Heart right ventricle (tissue), 16 donors: ENCODE data around the gene TMPRSS11D. TPM values are rescaled to one million over a fixed set of nuclear protein-coding genes. Genes with fewer than 3 reads are reported as not detected.

Experiments
- ATAC-seq, 8 donors: fragments of 200-7000 bp; cut with Tn5 transposase; one replicate each; pipeline ENCODE4 v1.9.1; 2020; ENCODE audit warnings: mild to moderate bottlenecking in 8 of 8, moderate library complexity in 8 of 8, moderate number of reproducible peaks in 1 of 8
- DNase-seq, 2 donors: peaks; one replicate each; pipeline ENCODE4 v3.0.0-alpha.2; 2020
- H3K27ac ChIP-seq, 10 donors: fragments of 200-600 bp; sonication (generic) in 2 of 10; one replicate each; pipeline versions ENCODE4 v1.5.0 to v1.8.0; 2020 to 2022; ENCODE audit warnings: mild to moderate bottlenecking in 3 of 10
- H3K27me3 ChIP-seq, 7 donors: fragments of 200-600 bp; one replicate each; pipeline ENCODE4 v1.8.0; 2021 to 2022; ENCODE audit warnings: mild to moderate bottlenecking in 2 of 7
- H3K36me3 ChIP-seq, 9 donors: fragments of 200-600 bp; sonication (generic) in 1 of 9; one replicate each; pipeline versions ENCODE4 v1.5.0 to v1.8.0; 2020 to 2022; ENCODE audit warnings: mild to moderate bottlenecking in 2 of 9
- H3K4me1 ChIP-seq, 9 donors: fragments of 200-600 bp; sonication (generic) in 1 of 9; one replicate each; pipeline versions ENCODE4 v1.5.0 to v1.8.0; 2020 to 2022; ENCODE audit warnings: mild to moderate bottlenecking in 4 of 9
- H3K4me3 ChIP-seq, 10 donors: fragments of 200-600 bp; sonication (generic) in 2 of 10; one replicate each; pipeline versions ENCODE4 v1.5.0 to v1.8.0; 2020 to 2022; ENCODE audit warnings: mild to moderate bottlenecking in 7 of 10, moderate library complexity in 2 of 10
- H3K9me3 ChIP-seq, 11 donors: fragments of 200-600 bp in 10 of 11; sonication (generic) in 2 of 11; one replicate each; pipeline versions ENCODE4 v1.5.0 to v1.8.0; 2013 to 2022; ENCODE audit warnings: mild to moderate bottlenecking in 2 of 11, control low read depth in 1 of 11, moderate library complexity in 1 of 11
- CTCF ChIP-seq, 9 donors: fragments of 200-600 bp; sonication (generic) in 2 of 9; IDR thresholded peaks; one replicate each; pipeline versions ENCODE4 v1.5.0 to v1.8.0; 2021 to 2022; ENCODE audit warnings: antibody characterized with exemption in 9 of 9, mild to moderate bottlenecking in 5 of 9, moderate library complexity in 1 of 9
- WGBS, 2 donors: extraction: QIAGEN DNeasy Blood & Tissue Kit; methylation state at CpG; one replicate each; pipeline ENCODE4 v1.1.7; 2013; ENCODE audit warnings: inconsistent platforms in 1 of 2; 5-methylcytosine and 5-hydroxymethylcytosine counted together
- intact Hi-C, 10 donors: fragments of 100-400 bp; cut with DNase I; formaldehyde crosslinking; loops; one replicate each; pipeline versions ENCODE4 v1.11.1 to v1.14.2; 2022
- polyA plus RNA-seq, 2 donors: library from polyadenylated mRNA; stranded (reverse); fragments of 200-250 nt; gene quantifications; one replicate each; pipeline ENCODE4 v1.2.3, GENCODE V29; 2013
- total RNA-seq, 10 donors: library from RNA; stranded (reverse); fragmentation: NEBNext Ultra II Directional in 3 of 10; extraction: Animal tissue kit (Norgen Biotek cat#: 25700) in 3 of 10; gene quantifications; one replicate each; pipeline versions ENCODE4 v1.2.1 to v1.2.4, GENCODE V29; 2021 to 2023
- donor health status: Arrhythmogenic right ventricular cardiomyopathy.
- donor health status: ischemic (EF 13 %, LVEDD 7.1; RV severe dilation, severe dysfunction).
- donor health status: healthy with polysubstance abuse.
- donor health status: DM: no; HTN: yes; CAD: no.
- donor health status: DM: no; HTN: no; CAD: no.
- donor health status: ischemic (EF 25% LVEDD 6.9; RV normal size, moderate dysfunction).
- donor health status: ischemic (EF 25% LVEDD 5.7; RV mildly dilated, moderate dysfunction).
- donor health status: healthy.
- donor health status: DM: yes; HTN: yes; CAD: no.
- donor health status: Ischemic cardiomyopathy.
- donor health status: ischemic (EF 35%, LVEDD 5.7; RV mildly dilated, moderate dysfunction).
- donor health status: nonischemic (EF 11% LVEDD 7.7; RV severe dilation, severe dysfunction).
- donor health status: DM: yes; HTN: yes; CAD: no.
- donor health status: PGD.
- donor health status: ischemic (EF 29% LVEDD 5.4; RV normal size, mild dysfunction).
- donor health status: nonischemic (EF 23%, LVEDD 6.1; RV moderate dilation, normal function).

TMPRSS11D gene
- total and polyA plus RNA-seq, 12 donors = 0.03 TPM; not detected in 11

GRCh38 chr4:67884701-67885100 lies 899 bp upstream of the TMPRSS11D start:
- Histone ChIP-seq H3K4me3 (no peak overlapping the region), H3K4me1 (peaks cover 0 to 21% (median 0%) of the 10 kb centered on the region in 9 donors), H3K27me3 (no peaks in the 10 kb centered on the region), H3K9me3 (no peaks in the 10 kb centered on the region), H3K36me3 (no peaks in the 10 kb centered on the region), H3K27ac (no peak overlapping the region)
- TF ChIP-seq CTCF (IDR thresholded peaks at IDR 0.05) = no peak
- ATAC-seq (no peak), DNase-seq (no peak)
- intact Hi-C loops = loop anchor here in 1 of 10 donors (5.0 kb wide), 1 partner anchor 1598 kb away; no protein-coding TSS in a partner anchor

- ATAC-seq (no peak), DNase-seq (no peak)
- Histone ChIP-seq H3K4me3 (no peak overlapping the region), H3K9me3 (no peaks in the 10 kb centered on the region), H3K27ac (peak overlapping the region in 1 of 10 donors; percentile 2), H3K4me1 (peaks cover 0 to 21% (median 0%) of the 10 kb centered on the region in 9 donors), H3K27me3 (no peaks in the 10 kb centered on the region), H3K36me3 (no peaks in the 10 kb centered on the region)
- WGBS, 2 donors = 82 to 89% methylated on average over 5 of the region's 5 CpGs
- TF ChIP-seq CTCF (IDR thresholded peaks at IDR 0.05) = no peak
- intact Hi-C loops = loop anchor here in 1 of 10 donors (5.0 kb wide), 1 partner anchor 1599 kb away; no protein-coding TSS in a partner anchor
Observed at GRCh38 chr4:67883458-67883857, 344 bp downstream of the TMPRSS11D start.

- Histone ChIP-seq H3K27ac (no peak overlapping the region), H3K4me3 (no peak overlapping the region), H3K36me3 (no peaks in the 10 kb centered on the region), H3K27me3 (no peaks in the 10 kb centered on the region), H3K9me3 (no peaks in the 10 kb centered on the region), H3K4me1 (peaks cover 0 to 19% (median 0%) of the 10 kb centered on the region in 9 donors)
- intact Hi-C loops = loop anchor here in 1 of 10 donors (5.0 kb wide), 1 partner anchor 1601 kb away; no protein-coding TSS in a partner anchor
- 40 to 69% methylated on average over 1 of the region's 1 CpG for WGBS, 2 donors
- ATAC-seq (no peak), DNase-seq (no peak)
- TF ChIP-seq CTCF (IDR thresholded peaks at IDR 0.05) = no peak
Observed at GRCh38 chr4:67880866-67881610, 2.8 kb downstream of the TMPRSS11D start.

GRCh38 chr4:67879486-67879885 lies 4.3 kb downstream of the TMPRSS11D start:
- Histone ChIP-seq H3K27me3 (no peaks in the 10 kb centered on the region), H3K27ac (no peak overlapping the region), H3K4me3 (no peak overlapping the region), H3K9me3 (no peaks in the 10 kb centered on the region), H3K36me3 (no peaks in the 10 kb centered on the region), H3K4me1 (peaks cover 0 to 14% (median 0%) of the 10 kb centered on the region in 9 donors)
- no peak for TF ChIP-seq CTCF (IDR thresholded peaks at IDR 0.05)
- ATAC-seq (no peak), DNase-seq (no peak)
- 79 to 81% methylated on average over 3 of the region's 3 CpGs for WGBS, 2 donors
- intact Hi-C loops = no loop called here
